DMS153 treated with DMSO at 0.1 percent for 48 hours (cell line): ENCODE measurements around the gene CASTOR1.

ENCODE experiments used
- DNase-seq: peaks from one replicate; lab custom pipeline; 2025; ENCODE audit not compliant: unreplicated experiment; lab: John Stamatoyannopoulos, UW

Gene CASTOR1

GRCh38 chr22:30320021-30320556 lies 30.8 kb upstream of the CASTOR1 start:
- no peak for DNase-seq

- DNase-seq, result no peak
Observed at GRCh38 chr22:30318799-30319419, 29.6 kb upstream of the CASTOR1 start.

GRCh38 chr22:30317778-30318177 lies 28.5 kb upstream of the CASTOR1 start:
- DNase-seq, result no peak

- DNase-seq, result no peak
Observed at GRCh38 chr22:30315962-30316576, 26.8 kb upstream of the CASTOR1 start.

GRCh38 chr22:30314915-30315314 lies 25.6 kb upstream of the CASTOR1 start:
- no peak for DNase-seq

- no peak for DNase-seq
Observed at GRCh38 chr22:30313527-30314363, 24.4 kb upstream of the CASTOR1 start.

- no peak for DNase-seq
Observed at GRCh38 chr22:30312053-30312452, 22.7 kb upstream of the CASTOR1 start.

- no peak for DNase-seq
Observed at GRCh38 chr22:30310881-30311771, 21.8 kb upstream of the CASTOR1 start.

GRCh38 chr22:30309951-30310741 lies 20.8 kb upstream of the CASTOR1 start:
- peak; percentile 7 for DNase-seq

GRCh38 chr22:30308518-30309230 lies 19.4 kb upstream of the CASTOR1 start:
- DNase-seq, result no peak

GRCh38 chr22:30308093-30308492 lies 18.8 kb upstream of the CASTOR1 start:
- no peak for DNase-seq

GRCh38 chr22:30307041-30307574 lies 17.8 kb upstream of the CASTOR1 start:
- no peak for DNase-seq

GRCh38 chr22:30306627-30307011 lies 17.3 kb upstream of the CASTOR1 start:
- DNase-seq, result no peak

GRCh38 chr22:30305906-30306626 lies 16.8 kb upstream of the CASTOR1 start:
- no peak for DNase-seq

GRCh38 chr22:30305519-30305905 lies 16.2 kb upstream of the CASTOR1 start:
- no peak for DNase-seq

- DNase-seq, result no peak
Observed at GRCh38 chr22:30304495-30305244, 15.4 kb upstream of the CASTOR1 start.

- no peak for DNase-seq
Observed at GRCh38 chr22:30302810-30303138, 13.5 kb upstream of the CASTOR1 start.
